CD4-positive, alpha-beta T cell treated with Interleukin-10 for 1 hour (primary cell): ENCODE data around the gene ADAMTS7.
"Not testable (repeated sequence)": the region's sequence is repeated elsewhere in the genome, so short reads cannot be mapped to it uniquely, and the experiment has no call there.

Experiments used
- DNase-seq: peaks from one replicate; pipeline ENCODE4 v3.0.0-alpha.2; 2020

The ADAMTS7 gene

DNA sequence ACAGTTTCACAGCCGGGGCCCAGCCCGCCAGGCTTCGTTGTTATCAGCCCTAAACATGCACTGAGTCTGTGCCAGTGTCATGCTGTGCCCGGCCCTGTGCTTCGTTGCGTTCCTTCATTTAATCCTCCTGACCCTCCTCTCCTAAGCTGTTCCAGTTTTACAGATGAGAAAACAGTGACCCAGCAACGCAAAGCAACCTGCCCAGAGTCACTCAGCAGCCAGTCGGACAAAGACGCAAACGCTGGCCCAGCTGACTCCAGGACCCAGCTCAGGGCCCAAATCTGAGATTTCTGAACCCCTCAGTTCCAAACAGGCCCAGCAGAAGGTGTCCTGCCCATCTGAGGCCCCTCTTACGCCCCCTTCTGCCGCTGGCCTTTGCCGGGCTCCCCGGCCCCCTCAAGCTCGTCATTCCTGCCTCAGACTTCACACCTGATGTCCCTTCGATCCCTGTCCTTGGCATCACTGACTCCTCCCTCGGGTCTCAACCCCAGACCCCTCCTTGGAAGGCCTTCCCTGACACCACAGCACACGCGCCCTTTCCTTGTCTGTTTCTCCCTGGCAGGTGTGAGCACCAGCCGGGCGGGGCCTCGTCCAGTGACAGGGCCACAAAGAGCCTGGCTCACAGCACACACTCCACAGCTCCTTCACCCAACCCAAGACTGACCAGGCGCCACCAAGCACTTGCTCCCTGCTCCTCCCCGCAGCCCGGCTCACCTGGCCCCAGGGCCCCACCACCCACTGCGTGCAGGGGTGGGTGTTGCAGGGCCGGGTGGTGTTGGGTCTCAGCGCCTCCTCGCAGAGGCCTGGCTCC, 48.1 kb downstream of the ADAMTS7 start:
- DNase-seq, result no peak

GRCh38 chr15:78762386-78762961, 48.8 kb downstream of the ADAMTS7 start:
- not testable (repeated sequence) for DNase-seq

GRCh38 chr15:78761891-78762385, 49.3 kb downstream of the ADAMTS7 start:
- DNase-seq, result no peak

DNA sequence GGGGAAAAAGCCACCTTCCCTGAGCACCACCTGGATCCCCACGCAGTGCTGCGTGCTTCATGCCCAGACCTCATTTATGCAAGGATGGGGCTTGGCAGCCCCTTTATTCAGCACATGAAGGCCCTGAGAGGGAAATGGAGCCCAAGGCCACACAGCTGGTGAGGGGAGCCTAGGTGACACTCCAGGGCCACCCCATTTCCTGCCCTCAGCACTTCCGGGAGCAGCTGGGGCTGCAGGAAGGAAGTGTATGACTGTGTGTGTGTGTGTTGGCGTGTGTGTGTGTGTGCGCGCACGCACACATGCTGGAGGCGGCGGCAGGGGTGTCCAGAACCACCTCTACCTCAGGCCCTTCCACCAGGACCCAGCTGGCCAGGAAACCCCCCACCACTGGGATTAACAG, 49.8 kb downstream of the ADAMTS7 start:
- peak; percentile 81 for DNase-seq

GRCh38 chr15:78761020-78761419, 50.2 kb downstream of the ADAMTS7 start:
- no peak for DNase-seq

- not testable (repeated sequence) for DNase-seq
Measured at GRCh38 chr15:78760091-78760882, 51.0 kb downstream of the ADAMTS7 start.

GRCh38 chr15:78759361-78759998, 51.8 kb downstream of the ADAMTS7 start:
- DNase-seq, result not testable (repeated sequence)

- not testable (repeated sequence) for DNase-seq
Measured at GRCh38 chr15:78758486-78759200, 52.6 kb downstream of the ADAMTS7 start.

DNA sequence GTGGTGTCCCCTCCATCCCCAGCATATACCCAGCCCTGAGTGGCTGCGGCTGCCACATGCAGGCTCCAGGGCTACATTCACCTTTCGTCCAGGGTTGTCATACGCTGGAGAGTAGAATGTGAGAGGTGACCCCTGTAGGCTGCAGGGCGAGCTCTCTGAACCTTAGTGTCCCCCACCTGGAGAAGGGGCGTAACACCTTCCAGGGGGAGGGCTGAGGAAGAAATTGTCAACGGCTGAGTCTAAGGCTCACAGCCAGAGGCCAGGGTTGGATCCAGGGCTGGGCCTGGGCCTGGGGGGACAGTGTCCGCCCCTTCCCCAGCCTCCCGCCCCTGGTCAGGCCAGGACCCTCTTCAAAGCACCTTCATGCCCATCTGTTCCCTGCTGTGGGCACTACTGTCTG, 53.2 kb downstream of the ADAMTS7 start:
- not testable (repeated sequence) for DNase-seq

- DNase-seq, result no peak
Measured at GRCh38 chr15:78757636-78757905, 53.7 kb downstream of the ADAMTS7 start.

DNA sequence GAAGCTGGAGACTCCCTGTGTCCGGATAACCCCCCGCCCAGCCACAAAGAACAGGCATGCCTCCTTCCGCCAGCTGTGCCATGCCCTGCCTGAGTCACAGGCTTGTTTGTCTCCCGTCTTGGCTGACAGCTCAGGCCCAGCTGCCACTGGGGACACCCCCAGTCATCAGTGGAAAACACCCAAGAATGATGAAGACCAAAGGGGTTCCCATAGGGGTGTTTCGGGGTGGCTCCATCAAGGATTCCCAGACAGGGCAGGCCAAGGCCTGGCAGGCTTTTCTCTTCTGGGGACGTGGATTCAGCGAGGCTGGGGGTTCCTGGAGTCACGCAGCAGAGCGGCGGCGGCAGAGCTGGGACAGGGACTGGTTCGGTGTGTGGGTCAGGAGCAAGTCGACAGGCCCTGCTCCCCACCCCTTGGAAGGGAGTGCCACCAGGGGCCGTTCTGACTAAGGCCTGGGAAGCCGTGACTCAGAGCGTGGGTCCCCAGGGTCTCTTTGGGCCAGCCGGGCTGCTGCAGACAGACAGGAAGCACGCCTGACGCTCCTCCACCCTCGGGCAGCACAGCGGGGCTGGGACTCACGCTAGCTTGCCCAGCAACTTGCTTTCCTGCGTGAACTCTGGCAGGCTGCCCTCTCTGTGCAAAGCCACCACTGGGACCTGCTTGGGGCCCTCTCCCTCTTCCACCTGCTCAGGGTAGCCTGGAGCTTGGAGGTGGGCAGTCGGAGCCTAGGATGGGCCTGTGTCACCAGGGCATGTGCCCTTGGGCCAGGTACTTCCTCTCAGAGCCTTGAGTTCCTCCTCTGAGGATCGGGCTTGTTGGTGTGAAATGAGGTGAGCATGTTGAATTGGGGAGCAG, 54.3 kb downstream of the ADAMTS7 start:
- not testable (repeated sequence) for DNase-seq

DNA sequence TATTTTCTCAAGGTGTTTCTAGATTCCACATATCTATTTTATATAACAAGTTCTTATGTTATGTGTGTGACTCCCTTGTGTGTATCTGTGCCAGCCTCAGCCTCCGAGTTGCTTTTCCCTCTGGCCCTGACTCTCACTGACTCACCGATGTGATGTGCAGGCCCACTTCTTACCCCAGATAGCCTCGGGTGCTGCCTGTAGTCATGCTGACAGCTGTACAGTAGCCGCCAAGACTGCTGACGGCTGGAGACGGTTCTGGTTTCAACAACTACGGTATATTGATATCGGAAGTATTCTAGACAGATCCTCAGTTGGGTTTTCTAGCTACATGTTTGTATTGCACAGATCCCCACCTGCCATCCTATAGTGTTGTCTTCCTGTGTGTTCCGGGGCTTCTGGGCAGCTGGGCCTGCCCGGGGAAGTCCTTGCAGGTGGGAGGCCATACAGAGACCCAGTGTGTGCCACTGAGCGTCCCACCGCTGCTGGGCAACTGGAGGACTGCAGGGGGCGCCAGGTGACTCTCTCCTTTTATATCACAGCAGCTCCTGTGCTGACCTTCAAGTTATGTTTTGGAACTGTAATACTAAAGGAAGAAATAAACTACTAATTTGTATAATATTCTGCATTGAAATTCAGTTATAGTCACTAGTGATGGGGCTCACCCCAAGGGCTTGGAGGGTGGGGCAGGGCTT, 55.2 kb downstream of the ADAMTS7 start:
- peak; percentile 38 for DNase-seq

DNA sequence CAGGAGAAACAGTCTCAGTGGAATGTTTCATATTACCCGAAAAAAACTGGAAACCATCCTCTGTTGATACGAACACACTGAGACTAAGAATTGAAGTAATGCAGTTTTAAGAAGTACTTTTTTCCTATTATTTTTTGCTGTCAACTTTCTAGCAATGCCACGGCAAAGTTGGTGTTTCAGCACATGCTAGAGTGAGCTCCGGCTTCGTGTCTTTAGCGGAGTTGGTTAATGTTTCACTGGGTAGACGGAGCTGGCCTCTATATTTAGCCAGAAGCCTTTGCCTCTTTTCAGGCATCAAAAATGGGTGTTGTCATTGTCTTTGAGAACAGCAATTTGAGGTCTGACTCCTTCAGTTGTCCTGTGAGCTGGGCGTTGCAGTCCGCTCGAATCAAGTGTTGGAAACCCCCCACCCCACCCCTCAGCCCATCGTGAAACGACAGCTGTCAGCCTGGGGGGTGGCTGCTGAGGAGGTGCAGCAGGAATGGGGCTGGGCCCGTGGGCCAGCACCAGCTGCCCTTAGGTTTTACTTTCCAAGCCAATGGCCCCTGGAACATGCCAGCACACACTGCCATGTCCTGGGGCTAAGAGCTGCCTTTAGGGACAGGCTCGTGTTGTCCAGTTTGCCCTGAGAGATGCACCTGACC, 56.5 kb downstream of the ADAMTS7 start:
- DNase-seq, result not testable (repeated sequence)

GRCh38 chr15:78753751-78754535, 57.3 kb downstream of the ADAMTS7 start:
- not testable (repeated sequence) for DNase-seq

GRCh38 chr15:78753359-78753659, 58.0 kb downstream of the ADAMTS7 start:
- DNase-seq, result not testable (repeated sequence)

DNA sequence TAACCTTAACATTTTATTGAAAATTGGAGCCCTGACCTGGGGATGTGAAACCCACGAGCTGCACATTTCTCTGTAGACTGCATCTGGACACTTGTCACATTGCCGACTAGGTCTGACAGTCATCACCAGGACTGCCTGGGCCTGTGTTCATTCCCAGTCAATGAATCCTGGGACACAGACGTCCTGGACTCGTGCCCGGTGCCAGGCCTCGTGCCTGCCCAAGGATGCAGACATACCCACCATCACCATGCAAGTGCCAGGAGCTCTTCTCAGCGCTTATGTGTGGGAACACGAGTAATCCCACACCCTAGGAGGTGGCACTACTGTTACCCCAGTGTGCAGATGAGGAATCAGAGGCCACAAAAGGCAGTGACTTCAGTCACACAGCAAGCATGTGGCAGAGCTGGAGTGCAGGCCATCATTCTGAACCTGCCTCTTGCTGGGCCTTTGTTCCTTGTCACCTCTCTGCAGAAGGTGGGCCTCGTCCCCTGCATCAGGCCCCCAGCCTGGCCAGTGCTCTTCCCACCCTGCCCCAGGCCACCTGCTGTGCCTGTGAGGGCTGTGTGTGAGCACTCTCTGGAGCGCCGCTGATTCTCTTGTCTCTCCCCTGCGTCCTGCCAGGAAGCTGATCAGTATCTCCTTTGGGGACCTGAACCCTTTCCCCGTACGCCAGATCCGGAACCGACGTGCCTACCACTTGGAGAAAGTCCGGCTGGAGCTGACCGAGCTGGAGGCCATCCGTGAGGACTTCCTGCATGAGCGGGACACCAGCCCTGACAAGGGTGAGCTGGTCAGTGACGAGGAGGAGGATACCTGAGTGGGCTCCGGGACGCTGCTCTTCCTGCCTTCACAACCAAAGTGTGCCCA, 58.5 kb downstream of the ADAMTS7 start:
- no peak for DNase-seq

GRCh38 chr15:78751602-78751979, 59.7 kb downstream of the ADAMTS7 start:
- DNase-seq, result no peak

DNA sequence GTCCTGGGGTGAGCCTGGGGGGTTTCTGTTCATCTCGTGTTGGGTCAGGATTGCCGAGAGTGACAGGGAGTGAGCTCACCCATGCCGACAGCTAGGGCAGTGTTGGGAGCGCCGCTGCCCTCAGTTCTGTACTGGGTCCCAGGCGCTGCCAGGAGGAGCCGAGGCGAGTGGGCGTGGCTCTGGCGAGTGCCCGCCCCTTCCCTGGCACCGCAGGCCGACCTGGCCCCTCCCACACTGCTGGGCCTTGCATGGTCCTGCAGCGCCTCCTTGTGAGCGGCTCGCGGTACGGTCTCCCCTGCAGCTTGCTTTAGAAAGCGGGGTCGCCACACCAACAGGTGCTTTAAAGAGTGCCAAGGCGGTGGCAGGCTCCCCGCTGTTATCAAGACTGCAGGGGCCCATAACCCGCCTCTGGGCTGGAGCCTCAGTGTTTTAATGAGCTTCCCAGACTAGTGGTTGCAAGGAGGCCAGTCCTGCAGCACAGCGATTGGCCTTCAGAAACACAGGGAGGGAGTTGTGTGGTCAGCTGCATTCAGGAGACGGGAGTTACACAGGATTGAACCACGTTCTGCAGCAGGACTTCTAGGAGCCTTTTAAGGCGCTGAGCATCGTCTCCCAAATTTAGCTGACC, 60.2 kb downstream of the ADAMTS7 start:
- DNase-seq, result peak; percentile 91
